Measurements from ENCODE around the gene EZR. TPM values are rescaled to one million over a fixed set of nuclear protein-coding genes. Genes with fewer than 3 reads are reported as not detected.

EZR gene
- total RNA-seq, 1 donor from 2014 or later = 254 TPM

GRCh38 chr6:158808442-158808833 is 10.7 kb downstream of the EZR start:
- intact Hi-C loops (cut with DNase I) = no loop called here
- no peak for TF ChIP-seq CTCF (IDR thresholded peaks at IDR 0.05)
- Histone ChIP-seq H3K27ac (peak overlapping the region; percentile 59), H3K4me3 (no peak overlapping the region), H3K4me1 (peaks cover 79% of the 10 kb centered on the region), H3K36me3 (peaks cover 31% of the 10 kb centered on the region), H3K9me3 (no peaks in the 10 kb centered on the region), H3K27me3 (ENCODE audit: low read depth) (no peaks in the 10 kb centered on the region)
- ATAC-seq (peak in 1 of 2 donors; percentile 8), DNase-seq (no peak)

- DNase-seq (no peak), ATAC-seq (peak in 1 of 2 donors; percentile 1)
- H3K27me3 ChIP-seq (ENCODE audit: low read depth) = no peaks in the 10 kb centered on the region
- H3K36me3 ChIP-seq = peaks cover 29% of the 10 kb centered on the region
- H3K4me3 ChIP-seq = no peak overlapping the region
- TF ChIP-seq CTCF (IDR thresholded peaks at IDR 0.05) = no peak
- no peak overlapping the region for H3K27ac ChIP-seq
- H3K9me3 ChIP-seq = no peaks in the 10 kb centered on the region
- H3K4me1 ChIP-seq = peaks cover 79% of the 10 kb centered on the region
- intact Hi-C loops (cut with DNase I) = no loop called here
These were observed 11.4 kb downstream of the EZR start for GRCh38 chr6:158807515-158808441.

DNA sequence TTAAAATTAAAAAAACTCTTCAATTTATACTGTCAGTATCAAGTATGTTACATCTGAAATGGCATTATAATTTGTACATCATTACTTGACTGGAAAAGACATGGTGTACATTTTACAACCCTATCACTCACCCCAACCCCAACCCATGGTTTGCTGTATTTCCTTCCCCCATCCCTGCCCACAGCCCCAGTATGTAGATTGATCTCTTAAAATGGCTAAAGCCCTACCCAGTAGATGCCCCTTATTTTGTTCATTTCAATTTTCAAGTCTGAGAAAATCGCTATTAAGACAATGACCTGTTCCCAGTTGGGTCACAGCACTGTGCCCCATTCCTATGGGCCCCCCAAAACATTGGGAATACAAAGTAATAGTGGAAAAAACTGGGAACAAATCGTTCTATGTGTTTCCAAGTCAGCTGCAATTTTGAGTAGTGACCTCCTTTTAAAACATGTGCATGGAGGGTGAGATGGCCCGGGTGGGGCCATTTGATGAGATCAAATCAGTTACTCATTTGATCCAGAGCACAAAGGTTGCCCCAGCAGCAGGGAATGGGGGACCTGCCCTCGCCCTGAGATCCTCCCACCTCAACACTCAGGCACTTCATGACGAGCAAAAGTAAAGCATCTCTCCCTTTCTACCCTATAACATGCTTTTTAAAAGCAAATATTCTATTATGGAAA is 13.3 kb downstream of the EZR start:
- ATAC-seq = no peak
- H3K4me1 ChIP-seq = peaks cover 79% of the 10 kb centered on the region

DNA sequence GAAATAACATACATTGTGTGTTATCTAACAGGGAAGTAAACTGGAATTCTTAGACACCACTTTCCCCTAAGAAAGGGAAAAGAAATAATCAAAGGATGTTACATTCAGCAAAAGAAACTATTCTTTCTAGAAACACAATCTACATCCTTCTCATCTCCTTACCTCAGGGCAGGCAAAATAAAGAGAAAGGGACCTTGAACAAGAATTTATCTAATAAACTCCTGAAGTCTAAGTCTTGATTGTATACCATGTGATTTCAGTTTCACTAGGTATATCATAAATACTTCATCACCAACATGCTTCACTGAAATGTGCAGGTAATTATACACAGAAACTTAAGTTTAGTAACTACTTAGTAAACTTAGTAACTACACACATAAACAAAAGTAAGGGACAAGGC is 15.0 kb downstream of the EZR start:
- H3K27ac ChIP-seq = peak overlapping the region; percentile 51
- TF ChIP-seq CTCF (IDR thresholded peaks at IDR 0.05) = no peak
- H3K4me1 ChIP-seq = peaks cover 79% of the 10 kb centered on the region
- H3K4me3 ChIP-seq = peak overlapping the region; percentile 27
- H3K36me3 ChIP-seq = peaks cover 13% of the 10 kb centered on the region
- H3K9me3 ChIP-seq = no peaks in the 10 kb centered on the region
- intact Hi-C loops (cut with DNase I) = no loop called here
- H3K27me3 ChIP-seq (ENCODE audit: low read depth) = no peaks in the 10 kb centered on the region
- ATAC-seq = no peak
- DNase-seq = no peak

More for the DNA sequence above, 13.3 kb downstream of the EZR start:
- Histone ChIP-seq H3K9me3 (no peaks in the 10 kb centered on the region), H3K27ac (no peak overlapping the region), H3K27me3 (ENCODE audit: low read depth) (no peaks in the 10 kb centered on the region), H3K36me3 (peaks cover 22% of the 10 kb centered on the region), H3K4me3 (no peak overlapping the region)
- no peak for TF ChIP-seq CTCF (IDR thresholded peaks at IDR 0.05)
- DNase-seq = no peak
- intact Hi-C loops (cut with DNase I) = no loop called here

DNA sequence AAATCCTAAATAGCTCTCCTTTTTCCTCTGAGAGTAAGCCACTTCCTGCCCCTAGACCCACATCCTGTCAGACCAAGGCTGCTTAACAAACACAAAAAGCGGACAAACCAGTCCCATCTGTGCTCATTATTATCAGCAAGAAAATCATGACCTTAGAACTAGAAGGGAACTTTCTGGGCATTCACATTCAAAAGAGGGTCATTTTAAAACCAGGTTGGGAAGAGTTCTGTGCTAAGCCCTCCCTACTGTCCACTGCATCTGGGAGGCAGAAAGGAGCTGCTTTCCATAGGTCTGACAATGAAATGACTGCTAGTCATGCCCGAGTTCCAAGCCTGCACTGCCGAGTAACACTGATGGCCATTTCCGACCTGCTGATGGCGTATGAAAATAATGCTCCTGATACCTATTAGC is 15.4 kb downstream of the EZR start:
- no peak for DNase-seq
- Histone ChIP-seq H3K4me1 (peaks cover 79% of the 10 kb centered on the region), H3K9me3 (no peaks in the 10 kb centered on the region), H3K27ac (peak overlapping the region; percentile 51), H3K4me3 (peak overlapping the region; percentile 27), H3K36me3 (peaks cover 11% of the 10 kb centered on the region), H3K27me3 (ENCODE audit: low read depth) (no peaks in the 10 kb centered on the region)
- intact Hi-C loops (cut with DNase I) = no loop called here
- no peak for TF ChIP-seq CTCF (IDR thresholded peaks at IDR 0.05)
- ATAC-seq = peak in 1 of 2 donors; percentile 17

All from lower lobe of right lung (tissue), 2 donors.